HG03565 (cell line): ENCODE measurements around the gene HSPA12B.

Source experiments
- ATAC-seq: cut with Tn5 transposase; IDR thresholded peaks from one replicate; pipeline ENCODE4 v1.9.1; 2021; ENCODE audit warnings: mild to moderate bottlenecking, moderate library complexity; ENCODE audit not compliant: unreplicated experiment

HSPA12B gene

GRCh38 chr20:3702611-3703391 is 29.7 kb upstream of the HSPA12B start:
- ATAC-seq = no peak

GRCh38 chr20:3704087-3704486 is 28.4 kb upstream of the HSPA12B start:
- no peak for ATAC-seq

- no peak for ATAC-seq
Measured at GRCh38 chr20:3705491-3705969, 27.0 kb upstream of the HSPA12B start.

GRCh38 chr20:3705970-3706739 is 26.3 kb upstream of the HSPA12B start:
- no peak for ATAC-seq

GRCh38 chr20:3706774-3707507 is 25.5 kb upstream of the HSPA12B start:
- ATAC-seq = no peak

- ATAC-seq = no peak
Measured at GRCh38 chr20:3707508-3707899, 25.0 kb upstream of the HSPA12B start.

- ATAC-seq = no peak
Measured at GRCh38 chr20:3710011-3710466, 22.4 kb upstream of the HSPA12B start.

GRCh38 chr20:3710703-3711483 is 21.6 kb upstream of the HSPA12B start:
- no peak for ATAC-seq

- no peak for ATAC-seq
Measured at GRCh38 chr20:3711484-3711941, 21.0 kb upstream of the HSPA12B start.

- ATAC-seq = no peak
Measured at GRCh38 chr20:3712279-3712873, 20.1 kb upstream of the HSPA12B start, which contains the start of gene SIGLEC1. Gene SIGLEC1 (minus strand): TSS chr20:3712600. CDS start chr20:3707128, 5,472 bp downstream.

GRCh38 chr20:3714092-3714491 is 18.4 kb upstream of the HSPA12B start:
- ATAC-seq = no peak

GRCh38 chr20:3716195-3716834 is 16.2 kb upstream of the HSPA12B start:
- ATAC-seq = no peak

- no peak for ATAC-seq
Measured at GRCh38 chr20:3719046-3719445, 13.4 kb upstream of the HSPA12B start.

GRCh38 chr20:3720068-3720467 is 12.4 kb upstream of the HSPA12B start:
- no peak for ATAC-seq

- no peak for ATAC-seq
Measured at GRCh38 chr20:3720626-3721025, 11.9 kb upstream of the HSPA12B start.

GRCh38 chr20:3721912-3722311 is 10.6 kb upstream of the HSPA12B start:
- ATAC-seq = no peak

- no peak for ATAC-seq
Measured at GRCh38 chr20:3723284-3723683, 9.2 kb upstream of the HSPA12B start.

GRCh38 chr20:3724356-3724755 is 8.1 kb upstream of the HSPA12B start:
- no peak for ATAC-seq

- no peak for ATAC-seq
Measured at GRCh38 chr20:3727401-3728021, 5.0 kb upstream of the HSPA12B start.
